ENCODE measurements around the gene SPAG4.

The SPAG4 gene

DNA sequence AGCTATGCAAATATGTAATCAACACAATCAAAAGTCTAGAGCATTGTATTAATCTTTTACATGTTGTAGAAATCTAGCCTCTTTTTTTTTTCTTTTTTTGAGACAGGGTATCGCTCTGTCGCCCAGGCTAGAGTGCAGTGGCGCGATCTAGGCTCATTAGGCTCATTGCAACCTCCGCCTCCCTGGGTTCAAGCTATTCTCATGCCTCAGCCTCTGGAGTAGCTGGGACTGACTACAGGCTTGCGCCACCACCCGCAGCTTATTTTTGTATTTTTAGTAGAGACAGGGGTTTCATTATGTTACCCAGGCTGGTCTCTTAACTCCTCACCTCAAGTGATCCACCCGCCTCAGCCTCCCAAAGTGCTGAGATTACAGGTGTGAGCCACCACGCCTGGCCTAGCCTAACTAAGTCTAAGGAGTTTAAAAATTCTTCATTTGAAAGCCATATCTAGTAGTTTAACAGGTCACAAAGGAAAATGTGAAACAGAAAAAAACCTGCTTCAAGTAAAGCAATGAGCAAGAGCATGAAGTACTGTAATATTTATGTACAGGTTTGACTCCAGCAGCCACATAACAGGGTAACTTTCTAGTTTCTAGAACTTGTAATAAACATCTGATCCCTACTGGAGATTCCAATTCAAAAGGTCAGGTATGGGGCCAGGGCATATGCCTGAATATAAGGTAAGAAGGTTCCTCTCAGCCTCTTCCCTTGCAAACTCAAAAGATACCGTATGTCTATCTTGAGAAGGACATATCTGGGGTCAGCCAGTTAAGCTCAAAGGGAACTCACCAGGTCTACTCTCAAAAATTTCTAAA is 44.7 kb downstream of the SPAG4 start:
- DNase-seq (ENCODE audit: low spot score): no peak

DNA sequence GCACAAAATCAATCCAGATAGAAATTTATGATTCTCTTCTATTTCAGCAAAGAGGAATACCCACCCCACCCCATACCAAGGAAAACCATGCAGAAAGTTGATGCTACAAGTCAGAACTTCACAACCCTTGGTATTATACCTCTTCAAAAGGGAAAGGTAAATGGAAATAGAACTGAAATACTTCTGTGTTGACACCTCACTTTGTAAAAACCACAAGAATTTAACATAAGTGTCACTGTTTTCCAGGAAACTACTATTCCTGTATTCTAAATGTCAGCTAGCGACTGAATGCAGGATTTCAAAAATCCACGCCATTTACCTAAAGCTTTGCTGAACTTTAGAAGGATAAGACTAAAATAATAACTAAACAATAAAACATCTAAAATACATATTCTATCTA is 45.4 kb downstream of the SPAG4 start:
- DNase-seq (ENCODE audit: low spot score): no peak

GRCh38 chr20:35661908-35662307 is 46.3 kb downstream of the SPAG4 start:
- no peak for DNase-seq (ENCODE audit: low spot score)

DNA sequence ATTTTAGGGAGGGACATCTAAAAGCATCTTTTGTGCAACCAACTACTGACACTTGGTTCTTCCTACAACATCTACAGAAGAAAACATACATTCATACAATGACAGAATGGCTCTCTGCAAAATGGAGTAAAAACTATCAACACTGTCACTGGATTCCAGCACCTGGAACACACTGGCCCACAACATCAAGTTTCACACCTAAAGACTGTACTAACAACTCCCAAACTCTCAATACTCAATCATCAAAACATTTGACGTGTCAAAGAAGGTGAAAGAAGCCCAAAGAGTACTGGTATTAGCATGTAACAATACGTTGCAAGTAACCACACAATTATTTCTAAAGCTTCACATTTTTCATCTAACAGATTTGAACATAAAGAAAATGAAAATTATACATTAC is 46.9 kb downstream of the SPAG4 start:
- no peak for DNase-seq (ENCODE audit: low spot score)

DNA sequence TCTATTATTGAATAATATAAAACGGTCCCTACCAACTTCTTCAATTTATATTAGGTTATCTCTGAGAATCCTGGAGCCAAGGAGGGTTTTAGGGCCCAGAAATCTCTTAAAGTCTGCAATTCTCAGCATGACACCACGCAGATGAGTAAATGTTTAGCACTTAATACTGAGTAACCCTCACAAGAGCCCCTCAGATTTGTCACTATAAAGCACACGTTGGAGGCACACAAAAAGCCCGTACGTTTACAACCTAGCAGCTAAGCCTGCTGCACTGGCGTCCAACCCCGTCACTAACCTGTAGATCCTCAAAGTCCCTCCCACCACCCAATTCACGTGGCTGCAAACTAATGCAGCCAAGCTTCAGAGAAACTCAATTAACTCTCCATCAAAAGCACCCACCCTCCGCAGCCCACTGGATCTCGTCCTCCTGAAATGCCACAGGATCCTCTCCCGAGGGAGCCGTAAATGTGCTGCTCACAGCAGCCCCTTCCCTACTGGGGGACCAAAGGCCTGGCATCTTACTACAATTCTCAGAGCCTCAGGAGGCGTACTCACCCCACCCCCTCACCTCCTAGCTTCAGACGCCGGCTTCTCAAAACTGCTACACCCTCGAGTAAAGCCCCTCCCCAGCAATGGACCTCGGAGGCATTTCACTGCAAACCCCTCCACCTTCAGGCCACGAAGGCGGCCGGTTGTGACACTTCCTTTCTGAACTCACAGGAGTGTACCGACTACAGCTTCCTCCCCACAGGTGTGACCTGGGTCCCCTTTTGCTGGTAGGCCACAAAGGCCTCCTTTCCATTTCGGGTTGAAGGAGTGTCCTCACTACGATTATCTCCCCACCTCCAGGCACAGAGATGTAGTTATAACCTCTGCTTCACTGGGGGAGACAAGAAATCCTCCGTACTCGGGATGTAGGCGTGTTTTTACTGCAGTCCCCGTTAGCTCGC is 48.2 kb downstream of the SPAG4 start:
- peak; percentile 49 for DNase-seq (ENCODE audit: low spot score)

DNA sequence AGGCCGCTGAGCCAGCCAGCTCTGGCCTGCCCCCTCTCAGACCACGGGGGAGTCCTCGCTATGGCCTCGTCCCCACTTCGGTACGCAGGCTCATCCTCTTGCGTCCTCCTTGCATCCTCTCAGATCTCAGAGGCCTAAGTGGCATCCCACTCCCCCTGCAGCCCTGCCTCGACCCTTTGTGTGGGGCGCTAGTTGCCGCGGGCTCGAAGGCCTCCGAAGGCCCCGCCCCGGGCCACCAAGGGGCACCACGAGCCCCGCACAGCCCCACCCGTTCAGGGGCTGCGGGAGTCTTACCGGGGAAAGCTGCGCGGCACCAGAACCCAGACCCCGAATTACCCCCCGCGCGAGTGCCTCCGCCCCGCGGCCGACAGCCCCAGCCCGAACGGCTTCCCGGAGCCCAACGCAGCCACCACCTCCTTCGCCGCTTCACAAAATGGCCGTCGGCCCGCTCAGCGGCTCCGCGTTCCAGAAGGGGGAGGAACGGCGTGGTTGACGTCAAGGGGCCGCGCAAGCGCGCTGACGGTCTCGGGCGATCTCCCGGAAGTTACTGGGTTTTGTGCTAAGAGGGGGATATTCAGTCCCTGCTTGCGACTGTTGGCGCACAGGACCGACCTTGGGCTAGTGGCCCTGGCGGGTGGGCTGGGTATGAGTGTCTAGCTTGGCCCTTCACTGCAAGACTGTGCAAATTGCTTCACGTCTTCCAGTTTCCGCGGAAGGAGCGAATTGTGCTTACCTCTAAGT is 49.0 kb downstream of the SPAG4 start, which contains the start of the genes CPNE1 and RBM12:
Gene CPNE1 (minus strand): TSS at position 435 of the 741 bp plus-strand sequence. CDS start 31,977 bp downstream, outside the sequence.
Gene RBM12 (minus strand): TSS at position 435 of the 741 bp plus-strand sequence. CDS start 9,578 bp downstream, outside the sequence.
- DNase-seq (ENCODE audit: low spot score): peak; percentile 94

DNA sequence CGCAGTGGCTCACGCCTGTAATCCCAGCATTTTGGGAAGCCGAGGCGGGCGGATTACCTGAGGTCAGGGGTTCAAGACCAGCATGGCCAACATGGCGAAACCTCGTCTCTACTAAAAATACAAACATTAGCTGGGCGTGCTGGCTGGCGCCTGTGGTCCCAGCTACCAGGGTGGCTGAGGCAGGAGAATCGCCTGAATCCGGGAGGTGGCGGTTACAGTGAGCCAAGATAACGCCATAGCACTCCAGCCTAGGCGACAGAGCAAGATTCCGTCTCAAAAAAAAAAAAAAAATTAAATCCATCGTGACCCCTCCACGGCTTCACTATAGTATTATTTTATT is 50.3 kb downstream of the SPAG4 start:
- DNase-seq (ENCODE audit: low spot score): no peak

DNA sequence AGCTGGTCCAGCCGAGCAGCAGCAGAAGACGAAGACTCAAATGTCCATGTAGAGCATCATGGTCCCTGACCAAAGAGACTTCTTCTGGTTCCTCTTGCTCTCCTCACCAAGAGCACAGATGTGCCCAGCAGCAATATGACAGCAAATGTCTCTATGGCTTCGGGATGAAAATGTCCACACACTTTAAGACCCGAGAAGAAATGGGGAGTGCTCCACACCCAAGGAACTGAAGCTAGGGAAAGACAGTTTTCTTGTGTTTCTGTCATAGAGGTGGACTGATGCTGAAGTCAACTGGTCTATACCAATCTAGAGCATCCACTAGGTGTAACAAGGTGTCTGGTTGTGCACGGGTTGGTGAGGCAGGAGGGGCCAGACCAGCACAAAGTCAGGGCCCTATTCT is 53.6 kb downstream of the SPAG4 start:
- DNase-seq (ENCODE audit: low spot score): no peak

DNA sequence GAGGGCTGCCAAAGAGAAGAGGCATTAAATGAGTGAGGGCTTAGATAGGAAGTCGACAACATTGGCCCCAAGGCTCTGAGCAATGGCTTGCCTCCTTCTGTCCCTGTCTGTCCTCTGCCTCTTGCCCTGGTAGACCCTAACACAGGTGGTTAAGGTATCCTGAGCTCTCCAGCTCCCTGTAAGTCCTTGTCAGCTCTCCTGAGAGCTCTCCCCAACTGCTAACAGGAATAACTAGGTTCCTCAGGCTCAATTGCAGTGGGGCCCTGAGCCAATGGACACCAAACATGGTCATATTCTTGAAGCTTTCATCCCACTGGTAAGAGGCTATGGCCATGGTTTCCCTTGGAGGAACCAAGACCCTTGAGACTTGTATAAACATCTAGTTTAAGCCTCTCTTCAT is 54.1 kb downstream of the SPAG4 start:
- DNase-seq (ENCODE audit: low spot score): no peak
